GM23248 (cell line): ENCODE data around the gene PPP1R12A. TPM values are rescaled to one million over a fixed set of nuclear protein-coding genes. Genes with fewer than 3 reads are reported as not detected.

Source experiments
- DNase-seq: peaks from one replicate; pipeline ENCODE4 v3.0.0-alpha.2; 2015
- H2AFZ ChIP-seq: fragments of 200-600 bp; sonication (generic); 2 replicates; pipeline ENCODE4 v1.6.1; 2016; ENCODE audit warnings: antibody characterized with exemption
- H3F3A ChIP-seq: fragments of 200-600 bp; sonication (generic); 2 replicates; pipeline ENCODE4 v1.6.1; 2016; ENCODE audit warnings: mild to moderate bottlenecking, antibody characterized with exemption, mixed run types; ENCODE audit not compliant: insufficient read depth
- H3K27ac ChIP-seq: fragments of 200-600 bp; sonication (generic); 2 replicates; pipeline ENCODE4 v1.5.1; 2016; ENCODE audit warnings: mild to moderate bottlenecking
- H3K27me3 ChIP-seq: fragments of 200-600 bp; sonication (generic); replicated peaks from 2 replicates; pipeline ENCODE4 v1.6.1; 2016; ENCODE audit warnings: mild to moderate bottlenecking; ENCODE audit not compliant: insufficient read depth
- H3K36me3 ChIP-seq: fragments of 200-600 bp; sonication (generic); 2 replicates; pipeline ENCODE4 v1.6.1; 2016; ENCODE audit warnings: low read depth, mild to moderate bottlenecking
- H3K4me1 ChIP-seq: fragments of 200-600 bp; sonication (generic); 2 replicates; pipeline ENCODE4 v1.6.1; 2016; ENCODE audit warnings: mild to moderate bottlenecking; ENCODE audit not compliant: insufficient read depth
- H3K4me2 ChIP-seq: fragments of 200-600 bp; sonication (generic); one replicate; pipeline ENCODE4 v1.6.1; 2016; ENCODE audit warnings: mild to moderate bottlenecking; ENCODE audit not compliant: unreplicated experiment
- H3K4me3 ChIP-seq: fragments of 200-600 bp; sonication (generic); 2 replicates; pipeline ENCODE4 v1.5.1; 2016; ENCODE audit warnings: mild to moderate bottlenecking
- H3K79me2 ChIP-seq: fragments of 200-600 bp; sonication (generic); 2 replicates; pipeline ENCODE4 v1.6.1; 2016; ENCODE audit warnings: mild to moderate bottlenecking; ENCODE audit not compliant: insufficient read depth
- H3K9ac ChIP-seq: fragments of 200-600 bp; sonication (generic); 2 replicates; pipeline ENCODE4 v1.6.1; 2016; ENCODE audit warnings: mild to moderate bottlenecking
- H3K9me2 ChIP-seq: fragments of 200-600 bp; sonication (generic); 2 replicates; pipeline ENCODE4 v1.6.1; 2016; ENCODE audit warnings: mixed run types, mild to moderate bottlenecking, moderate library complexity; ENCODE audit not compliant: insufficient read depth
- H3K9me3 ChIP-seq: fragments of 200-600 bp; sonication (generic); one replicate; pipeline ENCODE4 v1.6.1; 2017; ENCODE audit warnings: low read depth
- H4K20me1 ChIP-seq: fragments of 200-600 bp; sonication (generic); 2 replicates; pipeline ENCODE4 v1.6.0; 2016; ENCODE audit not compliant: insufficient read depth
- EZH2 ChIP-seq: fragments of 200-600 bp; sonication (generic); IDR thresholded peaks from 2 replicates; pipeline ENCODE4 v1.6.1; 2018; ENCODE audit warnings: antibody characterized with exemption, mild to moderate bottlenecking; ENCODE audit not compliant: insufficient read depth, poor library complexity, severe bottlenecking
- EZH2phosphoT487 ChIP-seq: fragments of 200-600 bp; sonication (generic); IDR thresholded peaks from 2 replicates; pipeline ENCODE4 v1.6.1; 2018; ENCODE audit warnings: antibody characterized with exemption, moderate library complexity, mild to moderate bottlenecking, low read depth; ENCODE audit not compliant: insufficient read depth
- WGBS, 2 experiments: methylation state at CpG; one replicate each; pipeline ENCODE4 v1.1.6; 2015 to 2017; ENCODE audit warnings: low lambda C conversion rate in 2 of 2, low coverage in 1 of 2; ENCODE audit errors: missing lambda C conversion rate in 2 of 2; 5-methylcytosine and 5-hydroxymethylcytosine counted together
- in situ Hi-C: fragments of 300-500 bp; cut with MboI; formaldehyde crosslinking; loops from 2 replicates; pipeline ENCODE4 v1.15.0; 2020
- polyA plus RNA-seq: library from polyadenylated mRNA; unstranded; fragments of >200 nt; fragmentation: Nextera tagmentation; extraction: Ambion mirVana; gene quantifications from 2 replicates; pipeline ENCODE4 v1.2.1, GENCODE V29; 2016
- total RNA-seq: library from RNA; depleted of rRNA; stranded (reverse); fragments of >200 nt; shearing (Covaris generic); gene quantifications from 2 replicates; pipeline ENCODE4 v1.2.3, GENCODE V29; 2014

The PPP1R12A gene
- total and polyA plus RNA-seq, 2 experiments from 2014 or later = 91.1 to 144 TPM

DNA sequence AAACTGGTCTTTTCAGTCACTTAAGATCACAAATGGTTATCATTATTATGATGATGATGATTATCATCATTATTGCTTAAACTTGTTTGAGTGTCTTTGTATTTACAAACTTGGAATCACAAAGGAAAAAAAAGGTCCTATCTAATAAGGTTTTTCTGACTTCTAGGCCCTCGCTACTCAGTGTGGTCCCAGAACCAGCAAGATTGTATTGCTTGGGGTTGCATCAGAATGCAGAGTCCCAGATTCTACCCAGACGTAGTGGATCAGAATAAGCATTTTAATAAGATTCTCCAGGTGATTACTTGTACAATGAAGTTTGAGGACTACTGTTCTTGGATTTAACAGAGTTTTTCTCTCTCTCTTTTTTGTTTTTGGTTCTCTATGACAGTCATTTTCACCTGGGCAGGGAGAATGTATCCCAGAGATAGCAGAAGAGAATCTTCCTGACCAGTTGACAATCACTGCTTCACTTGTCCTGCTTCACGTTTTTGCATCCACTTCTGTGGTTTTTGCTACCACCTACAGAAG, 29.3 kb upstream of the PPP1R12A start:
- Histone ChIP-seq H3F3A (no peaks in the 10 kb centered on the region), H3K4me2 (no peak overlapping the region), H3K4me1 (no peaks in the 10 kb centered on the region), H2AFZ (peak overlapping the region; percentile 28; the same call in 1 of the 2 replicates), H3K9me3 (no peaks in the 10 kb centered on the region), H3K9me2 (no peaks in the 10 kb centered on the region; the same call in 1 of the 2 replicates), H3K27me3 (no peaks in the 10 kb centered on the region), H3K79me2 (no peaks in the 10 kb centered on the region), H3K4me3 (no peak overlapping the region), H3K9ac (no peak overlapping the region), H3K27ac (no peak overlapping the region), H3K36me3 (no peaks in the 10 kb centered on the region), H4K20me1 (no peaks in the 10 kb centered on the region)
- 66 to 71% methylated on average over 3 of the region's 3 CpGs for WGBS, 2 experiments
- DNase-seq = no peak
- in situ Hi-C loops = no loop called here
- TF ChIP-seq EZH2 (no peak), EZH2phosphoT487 (no peak)

DNA sequence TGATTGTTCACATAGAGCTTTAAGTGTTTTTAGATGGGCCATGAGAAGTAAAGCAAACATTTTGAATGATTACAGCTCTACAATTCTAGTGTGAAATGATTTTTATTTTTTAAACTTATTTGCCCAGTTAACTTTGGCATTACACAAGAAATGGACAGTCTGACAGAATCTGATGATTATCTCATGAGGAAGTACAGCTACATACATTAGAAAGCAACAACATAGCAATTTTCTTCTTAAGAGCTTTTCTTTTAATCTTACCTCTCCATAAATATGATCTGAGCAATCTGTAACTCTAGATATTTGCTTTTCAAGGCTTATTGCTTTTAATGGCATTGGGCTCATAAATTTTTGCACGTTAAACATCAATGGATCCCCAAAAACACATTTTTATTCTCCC, 26.5 kb upstream of the PPP1R12A start:
- H3K9me2 ChIP-seq = no peaks in the 10 kb centered on the region; the same call in 1 of the 2 replicates
- no peak overlapping the region for H3K9ac ChIP-seq
- in situ Hi-C loops = no loop called here
- WGBS, 2 experiments = 100% methylated on average over 1 of the region's 1 CpG
- TF ChIP-seq EZH2phosphoT487 (no peak), EZH2 (no peak)
- DNase-seq = no peak
- no peak overlapping the region for H2AFZ ChIP-seq
- no peak overlapping the region for H3K27ac ChIP-seq
- no peaks in the 10 kb centered on the region for H3K4me1 ChIP-seq
- H3K9me3 ChIP-seq = no peaks in the 10 kb centered on the region
- H3K27me3 ChIP-seq = no peaks in the 10 kb centered on the region
- H3K36me3 ChIP-seq = no peaks in the 10 kb centered on the region
- H3K4me3 ChIP-seq = no peak overlapping the region
- H3F3A ChIP-seq = no peaks in the 10 kb centered on the region
- H3K4me2 ChIP-seq = no peak overlapping the region
- H3K79me2 ChIP-seq = no peaks in the 10 kb centered on the region
- no peaks in the 10 kb centered on the region for H4K20me1 ChIP-seq

DNA sequence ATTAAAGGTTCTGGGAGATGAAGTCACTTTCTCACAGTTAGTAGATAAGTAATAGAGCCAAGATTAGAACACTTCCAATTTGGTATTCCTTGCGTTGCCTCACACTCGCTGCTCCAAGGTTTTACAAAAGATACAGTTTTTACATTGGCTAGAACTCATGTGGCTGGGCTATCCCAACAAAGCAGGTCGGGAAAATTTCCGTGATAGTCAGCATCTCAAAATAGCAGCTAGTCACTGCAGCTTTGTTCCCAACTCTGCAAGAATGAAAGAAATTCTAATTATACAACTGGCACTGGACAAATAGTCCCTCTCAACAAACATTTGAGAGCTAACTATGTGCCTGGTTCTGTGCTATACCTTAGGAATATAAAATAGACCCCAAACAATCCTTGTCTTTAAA, 24.6 kb upstream of the PPP1R12A start:
- DNase-seq = no peak
- WGBS, 2 experiments = 46 to 54% methylated on average over 4 of the region's 4 CpGs
- H3K4me1 ChIP-seq = no peaks in the 10 kb centered on the region
- H3F3A ChIP-seq = no peaks in the 10 kb centered on the region
- H3K9me2 ChIP-seq = no peaks in the 10 kb centered on the region; the same call in 1 of the 2 replicates
- no peak overlapping the region for H3K27ac ChIP-seq
- H3K9ac ChIP-seq = no peak overlapping the region
- no peak overlapping the region for H2AFZ ChIP-seq
- H3K4me2 ChIP-seq = no peak overlapping the region
- no peak overlapping the region for H3K4me3 ChIP-seq
- peaks cover 8% of the 10 kb centered on the region for H3K9me3 ChIP-seq
- in situ Hi-C loops = no loop called here
- no peaks in the 10 kb centered on the region for H4K20me1 ChIP-seq
- no peaks in the 10 kb centered on the region for H3K79me2 ChIP-seq
- TF ChIP-seq EZH2phosphoT487 (no peak), EZH2 (no peak)
- no peaks in the 10 kb centered on the region for H3K36me3 ChIP-seq
- no peaks in the 10 kb centered on the region for H3K27me3 ChIP-seq

DNA sequence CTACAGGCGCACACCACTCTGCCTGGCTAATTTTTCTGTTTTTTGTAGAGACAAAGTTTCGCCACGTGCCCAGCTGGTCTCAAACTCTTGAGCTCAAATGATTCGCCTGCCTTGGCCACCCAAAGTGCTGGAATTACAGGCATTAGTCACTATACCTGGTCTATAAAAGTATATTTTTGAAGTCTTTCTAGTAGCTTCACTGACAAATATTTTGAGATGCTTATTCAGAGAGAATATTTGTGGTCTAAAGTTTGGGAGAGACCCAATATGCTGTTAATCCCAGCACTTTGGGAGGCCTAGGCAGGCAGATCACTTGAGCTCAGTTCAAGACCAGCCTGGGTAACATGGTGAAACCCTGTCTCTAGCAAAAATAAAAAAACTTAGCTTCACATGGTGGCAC, 22.0 kb upstream of the PPP1R12A start:
- Histone ChIP-seq H3K27ac (no peak overlapping the region), H2AFZ (no peak overlapping the region), H3K36me3 (no peaks in the 10 kb centered on the region), H3K79me2 (no peaks in the 10 kb centered on the region), H3K4me3 (no peak overlapping the region), H4K20me1 (no peaks in the 10 kb centered on the region), H3K9ac (no peak overlapping the region), H3K9me2 (no peaks in the 10 kb centered on the region), H3K4me2 (no peak overlapping the region), H3K4me1 (no peaks in the 10 kb centered on the region), H3F3A (no peaks in the 10 kb centered on the region), H3K9me3 (peaks cover 8% of the 10 kb centered on the region), H3K27me3 (no peaks in the 10 kb centered on the region)
- TF ChIP-seq EZH2phosphoT487 = no peak
- no peak for TF ChIP-seq EZH2
- WGBS, 2 experiments = 85 to 86% methylated on average over 4 of the region's 4 CpGs
- peak; percentile 45 for DNase-seq
- in situ Hi-C loops = no loop called here

DNA sequence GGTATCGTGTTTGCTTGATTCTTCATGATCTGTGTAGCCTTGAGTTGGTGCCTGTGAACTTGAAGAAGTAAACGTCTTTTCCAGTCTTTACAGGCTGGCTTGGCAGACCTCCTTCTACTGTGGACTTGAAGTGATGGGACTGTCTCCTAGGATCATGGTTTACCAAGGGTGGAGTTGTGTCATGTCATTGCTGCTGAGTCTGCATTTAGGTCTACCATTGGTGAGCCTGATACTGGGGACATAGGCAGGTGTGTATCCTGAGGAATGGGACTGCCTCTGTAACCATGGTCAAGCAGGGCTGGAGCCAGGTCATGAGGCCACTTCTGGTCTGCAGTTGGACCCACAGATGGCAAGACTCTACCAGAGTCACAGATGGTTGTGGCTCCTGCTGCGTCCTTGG, 20.7 kb upstream of the PPP1R12A start:
- 87 to 97% methylated on average over 3 of the region's 3 CpGs for WGBS, 2 experiments
- DNase-seq = no peak
- Histone ChIP-seq H3K36me3 (no peaks in the 10 kb centered on the region), H3K79me2 (no peaks in the 10 kb centered on the region), H3K4me1 (no peaks in the 10 kb centered on the region), H3K9ac (no peak overlapping the region), H4K20me1 (no peaks in the 10 kb centered on the region), H3K4me2 (no peak overlapping the region), H3K27ac (no peak overlapping the region), H3K9me3 (peaks cover 8% of the 10 kb centered on the region), H3F3A (no peaks in the 10 kb centered on the region), H3K27me3 (no peaks in the 10 kb centered on the region), H3K9me2 (no peaks in the 10 kb centered on the region), H3K4me3 (no peak overlapping the region), H2AFZ (no peak overlapping the region)
- TF ChIP-seq EZH2phosphoT487 (no peak), EZH2 (no peak)
- in situ Hi-C loops = no loop called here
